ENCODE results near the gene MYZAP.

The MYZAP gene

DNA sequence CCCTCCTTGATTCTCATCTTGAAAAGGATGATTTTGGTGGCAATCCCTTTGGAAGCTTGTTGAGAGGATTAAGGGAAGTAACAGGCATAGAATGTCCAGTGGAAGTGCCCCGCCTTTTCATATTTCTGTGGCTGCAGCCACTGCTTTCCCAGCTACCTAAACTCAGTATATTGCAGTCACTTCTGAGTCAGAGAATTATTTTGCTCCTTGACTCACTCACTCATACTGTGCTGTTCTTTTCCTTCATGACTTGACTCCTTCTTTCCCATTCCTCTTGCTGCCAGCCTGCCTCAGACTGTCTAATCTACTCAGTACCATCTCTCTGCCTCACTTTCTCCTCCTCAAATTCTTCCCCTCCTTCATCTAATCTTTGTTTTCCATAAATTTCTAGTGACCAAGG lies 88.3 kb downstream of the MYZAP start:
- Histone ChIP-seq H3K4me3 (no peak overlapping the region), H3K27ac (no peak overlapping the region)

DNA sequence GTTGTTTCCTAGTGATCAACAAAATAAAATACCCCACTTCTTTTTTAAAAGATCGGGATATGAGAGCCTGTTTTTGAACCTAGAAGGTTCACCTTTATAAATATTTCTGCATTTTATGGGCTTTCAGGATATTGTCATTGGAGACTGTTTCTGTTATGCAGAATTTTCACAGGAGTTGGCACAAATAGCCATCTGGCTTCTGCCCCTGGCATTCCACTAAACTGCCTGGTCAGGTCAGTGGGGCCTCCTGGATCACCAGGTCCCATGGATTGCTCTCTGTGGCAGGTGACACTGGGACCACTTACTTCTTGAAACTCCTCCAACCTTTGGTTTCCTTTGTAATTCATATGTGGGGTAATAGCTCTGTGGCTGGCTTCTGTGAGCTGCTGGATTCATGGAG lies 89.3 kb downstream of the MYZAP start:
- Histone ChIP-seq H3K4me3 (no peak overlapping the region), H3K27ac (no peak overlapping the region)

- Histone ChIP-seq H3K27ac (no peak overlapping the region), H3K4me3 (no peak overlapping the region)
Observed at GRCh38 chr15:57683481-57683880, 91.8 kb downstream of the MYZAP start.

DNA sequence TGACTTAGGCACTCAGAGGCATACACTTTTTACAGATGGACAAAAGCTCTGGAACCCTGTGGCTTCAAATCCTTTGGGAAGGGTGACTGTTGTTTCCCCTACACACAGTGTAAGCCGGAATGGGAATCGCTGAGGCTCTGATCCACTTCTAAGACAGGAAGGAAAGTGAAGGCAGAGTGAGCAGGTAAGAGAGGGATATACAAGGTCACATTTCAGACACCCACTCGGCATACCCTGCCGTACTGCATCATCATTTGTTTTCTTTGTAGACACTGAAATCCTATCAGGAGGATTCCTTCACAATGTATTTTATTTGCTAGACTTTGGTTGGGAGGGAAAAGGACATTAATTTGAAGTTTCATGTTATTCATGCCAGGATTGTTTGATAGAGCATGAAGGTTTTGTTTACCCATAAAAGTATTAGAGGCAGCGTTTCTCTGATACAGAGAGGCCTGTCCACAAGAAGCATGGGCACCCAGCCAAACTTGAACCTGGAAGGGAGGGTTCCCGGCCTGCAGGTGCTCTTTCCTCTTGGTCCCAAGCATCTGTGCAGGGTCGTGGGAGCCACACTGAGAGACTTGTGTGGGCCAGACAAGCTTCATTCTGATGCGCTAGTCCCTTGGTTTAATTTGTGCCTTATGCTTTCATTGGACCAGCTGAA lies 92.9 kb downstream of the MYZAP start:
- Histone ChIP-seq H3K27ac (no peak overlapping the region), H3K4me3 (no peak overlapping the region)

GRCh38 chr15:57685306-57686095 lies 93.8 kb downstream of the MYZAP start:
- Histone ChIP-seq H3K4me3 (no peak overlapping the region), H3K27ac (peak overlapping the region in 8 of 21 experiments; percentile 1 to 79 (median 37))

DNA sequence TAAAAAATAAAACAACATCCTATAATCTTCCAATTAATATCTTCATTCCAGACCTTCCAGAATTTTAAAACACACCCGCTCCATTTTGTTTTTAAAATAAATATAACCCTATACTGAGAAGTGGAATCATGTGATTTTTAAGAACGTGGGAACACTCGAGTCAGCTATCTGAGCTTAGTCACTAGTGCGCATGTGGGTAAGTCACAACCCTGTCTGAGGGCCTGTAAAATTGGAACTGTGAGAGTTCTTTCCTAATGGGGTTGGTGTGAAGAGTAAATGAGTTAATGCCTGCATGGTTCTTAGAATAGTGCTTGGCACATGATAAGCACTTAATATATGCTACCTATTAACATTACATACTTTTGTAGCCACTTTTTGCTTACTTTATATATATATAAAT lies 95.0 kb downstream of the MYZAP start:
- H3K27ac ChIP-seq, result peak overlapping the region in 2 of 21 experiments; percentile 31 to 59
- no peak overlapping the region for H3K4me3 ChIP-seq

DNA sequence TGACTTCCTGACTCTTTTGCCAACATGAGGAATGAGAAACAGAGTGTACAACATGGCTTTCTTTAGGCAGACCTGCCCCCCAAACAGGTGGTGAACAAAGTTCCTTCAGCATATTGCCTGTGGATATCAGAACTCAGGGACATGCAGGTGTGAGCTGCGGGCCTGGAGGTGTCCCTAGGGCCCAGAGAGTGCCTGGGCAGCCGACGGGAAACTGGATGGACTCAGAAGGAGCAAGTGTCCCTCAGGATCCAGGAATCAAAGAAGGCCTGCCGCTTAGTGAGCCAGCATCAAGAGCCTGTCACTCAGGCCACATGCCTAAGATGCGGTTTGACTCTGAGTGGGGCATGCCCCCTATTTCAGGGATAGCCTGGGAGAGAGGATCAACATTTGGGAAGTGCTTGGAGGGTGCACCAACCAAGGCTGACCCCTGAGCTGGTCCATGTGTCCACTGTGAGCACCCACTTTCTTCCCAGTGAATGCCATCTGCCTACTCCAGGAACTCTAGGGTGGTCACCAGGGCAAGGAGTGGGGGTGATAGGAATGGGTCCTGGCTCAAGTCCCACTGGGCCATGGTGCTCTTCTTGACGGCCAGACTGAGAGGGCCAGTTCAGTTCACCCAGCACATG lies 98.8 kb downstream of the MYZAP start:
- H3K27ac ChIP-seq, result peak overlapping the region in 1 of 21 experiments; percentile 10
- H3K4me3 ChIP-seq, result no peak overlapping the region

- Histone ChIP-seq H3K4me3 (no peak overlapping the region), H3K27ac (no peak overlapping the region)
Observed at GRCh38 chr15:57691082-57691481, 99.4 kb downstream of the MYZAP start.

DNA sequence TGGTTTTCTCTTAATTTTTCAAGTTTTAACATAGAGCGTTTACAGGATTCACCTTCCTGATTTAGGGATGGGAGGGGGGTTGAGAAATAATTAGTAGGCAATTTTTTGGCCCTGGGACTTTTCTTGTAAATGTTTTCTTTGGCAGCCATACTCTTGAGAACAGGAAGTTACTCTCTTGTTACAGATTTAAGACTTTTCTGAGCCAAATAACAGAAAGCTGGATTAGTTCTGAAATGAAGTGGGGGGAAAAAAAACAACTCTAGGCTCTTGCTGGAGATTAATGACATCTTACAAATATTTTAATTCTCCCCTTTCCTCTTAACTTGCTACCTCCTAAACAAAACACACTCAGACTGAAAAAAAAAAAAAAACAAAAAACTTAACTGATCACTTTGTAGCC lies 101.0 kb downstream of the MYZAP start:
- H3K27ac ChIP-seq, result no peak overlapping the region
- H3K4me3 ChIP-seq, result no peak overlapping the region

DNA sequence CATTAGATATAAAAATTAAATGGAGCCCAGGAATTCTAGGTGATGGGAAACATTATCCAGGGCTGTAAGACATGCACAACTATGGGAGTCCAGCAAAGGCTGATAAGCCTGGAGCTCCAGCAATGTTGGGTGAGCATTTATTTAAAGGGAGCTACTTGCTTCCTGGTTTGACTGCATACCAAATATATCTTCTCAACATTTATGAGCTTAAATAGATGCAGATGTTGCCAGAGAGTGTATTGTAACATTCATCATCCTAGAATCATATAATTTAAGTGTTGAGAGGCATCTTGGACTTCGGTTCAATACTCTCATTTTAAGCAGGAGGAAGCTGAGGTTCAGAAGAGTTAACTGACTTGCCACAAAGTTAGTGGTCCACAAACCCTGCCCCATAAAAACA lies 102.6 kb downstream of the MYZAP start:
- Histone ChIP-seq H3K27ac (no peak overlapping the region), H3K4me3 (no peak overlapping the region)

DNA sequence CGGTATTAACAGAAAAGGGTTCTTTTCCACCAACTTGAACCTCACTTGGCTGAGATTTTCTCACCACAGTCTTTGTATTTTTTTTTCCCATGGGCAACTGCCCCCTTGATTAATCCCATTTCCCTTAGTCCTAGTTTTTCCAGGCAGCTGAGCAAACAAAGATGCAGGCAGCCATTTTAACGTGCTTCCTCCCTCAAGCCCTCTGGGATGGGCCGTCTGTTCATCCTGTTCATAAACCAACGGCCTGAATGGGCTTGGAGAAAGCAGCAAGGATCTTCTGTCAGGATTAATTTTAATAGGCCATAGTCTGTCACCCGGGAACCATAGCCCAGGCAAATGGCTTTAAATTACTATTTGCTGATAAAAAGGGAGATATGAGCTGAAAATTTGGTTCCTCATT lies 104.4 kb downstream of the MYZAP start:
- H3K27ac ChIP-seq, result no peak overlapping the region

GRCh38 chr15:57697588-57697987 lies 105.9 kb downstream of the MYZAP start:
- Histone ChIP-seq H3K27ac (no peak overlapping the region), H3K4me3 (no peak overlapping the region)

More for the DNA sequence above, 104.4 kb downstream of the MYZAP start:
- no peak overlapping the region for H3K4me3 ChIP-seq

- Histone ChIP-seq H3K4me3 (no peak overlapping the region), H3K27ac (no peak overlapping the region)
Observed at GRCh38 chr15:57698243-57698642, 106.5 kb downstream of the MYZAP start.

- Histone ChIP-seq H3K4me3 (no peak overlapping the region), H3K27ac (no peak overlapping the region)
Observed at GRCh38 chr15:57698991-57699390, 107.3 kb downstream of the MYZAP start.

DNA sequence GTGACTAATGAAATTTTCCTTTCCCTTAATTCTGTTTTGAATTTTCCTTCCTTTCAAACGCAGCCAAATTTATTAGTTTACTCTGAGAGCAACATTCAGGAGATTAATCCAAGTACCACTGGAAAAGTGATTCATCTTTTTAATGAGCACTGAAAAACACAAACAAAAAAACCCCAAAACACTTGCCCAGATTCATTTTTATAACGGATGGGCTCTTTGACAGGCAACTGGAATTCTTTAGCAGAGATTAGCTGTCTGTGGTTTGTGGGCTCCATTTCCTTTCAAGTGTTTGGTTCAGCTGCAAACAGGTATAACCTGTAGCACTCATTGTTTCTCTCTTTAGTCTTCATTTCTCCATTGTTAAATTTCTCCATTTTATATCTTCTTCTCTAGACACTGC lies 111.7 kb downstream of the MYZAP start:
- Histone ChIP-seq H3K4me3 (no peak overlapping the region), H3K27ac (peak overlapping the region in 2 of 21 experiments; percentile 17 to 41)

DNA sequence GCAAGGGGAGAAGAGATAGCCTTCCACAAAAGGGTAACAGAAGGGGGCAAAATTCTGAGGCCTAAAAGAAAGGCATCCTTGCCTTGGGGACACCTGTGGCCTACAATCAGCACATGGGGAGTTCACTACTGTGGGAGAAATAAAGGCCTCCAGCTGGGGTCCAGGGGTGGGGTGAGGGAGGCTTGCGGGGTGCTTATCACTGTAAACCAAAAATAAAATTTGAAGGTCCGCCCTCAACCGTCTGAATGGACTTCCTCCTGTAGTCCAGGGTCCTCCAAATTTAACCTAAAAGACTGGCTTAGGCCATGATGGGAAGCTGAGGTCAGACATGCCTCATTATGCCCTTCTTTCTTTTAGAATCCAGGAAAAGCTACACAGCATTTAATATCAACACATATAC lies 112.7 kb downstream of the MYZAP start:
- peak overlapping the region in 1 of 21 experiments; percentile 27 for H3K27ac ChIP-seq
- H3K4me3 ChIP-seq, result no peak overlapping the region

DNA sequence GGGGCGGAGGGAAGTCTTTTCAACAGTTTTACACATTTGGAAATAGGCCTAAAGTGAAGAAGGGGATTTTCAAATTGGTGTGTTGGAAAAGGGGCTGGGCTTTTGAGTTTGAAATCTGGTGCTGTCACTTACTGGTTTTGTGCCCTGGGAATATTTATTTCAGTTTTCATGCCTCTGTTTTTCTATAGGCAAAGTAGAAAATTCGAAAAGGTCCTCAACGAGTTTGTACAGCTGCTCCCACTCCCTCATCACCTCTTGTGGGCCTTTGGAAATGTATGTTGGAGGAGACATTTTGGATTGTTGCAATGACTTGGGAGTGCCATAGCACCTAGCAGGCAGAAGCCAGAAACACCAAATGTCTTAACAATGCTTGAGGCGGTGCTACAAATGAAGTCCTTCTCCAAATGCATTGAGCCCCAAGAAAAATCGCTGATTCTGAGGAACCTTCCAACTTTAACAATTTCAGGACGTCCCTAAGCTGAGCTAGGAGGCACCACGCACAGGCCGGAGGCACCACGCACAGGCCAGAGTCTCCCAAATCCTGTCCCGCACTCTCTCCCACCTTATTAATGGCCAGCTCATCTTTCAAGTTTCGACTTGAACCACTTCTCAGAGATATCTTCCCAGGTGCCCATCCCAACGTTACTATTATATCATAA lies 114.2 kb downstream of the MYZAP start:
- peak overlapping the region; percentile 65 to 97 (median 85) for H3K4me3 ChIP-seq
- peak overlapping the region in 20 of 21 experiments; percentile 92 to 100 (median 98) for H3K27ac ChIP-seq

- peak within 1 kb of the TSS; percentile 65 to 97 (median 85) for H3K4me3 ChIP-seq
- peak within 1 kb of the TSS; percentile 92 to 100 (median 98) for H3K27ac ChIP-seq
Observed at GRCh38 chr15:57706405-57707209, 114.9 kb downstream of the MYZAP start, which contains the start of gene POLR2M. Gene POLR2M (plus strand): TSS chr15:57706714. CDS start chr15:57706843, 129 bp downstream.

- H3K27ac ChIP-seq, result peak overlapping the region in 6 of 21 experiments; percentile 97 to 99 (median 98)
- peak overlapping the region in 3 of 7 experiments; percentile 72 to 88 (median 85) for H3K4me3 ChIP-seq
Observed at GRCh38 chr15:57708047-57708446, 116.3 kb downstream of the MYZAP start.
